ENCODE results near the gene RIT2.
"Not testable (repeated sequence)": the region's sequence is repeated elsewhere in the genome, so short reads cannot be mapped to it uniquely, and the experiment has no call there.

The RIT2 gene

DNA sequence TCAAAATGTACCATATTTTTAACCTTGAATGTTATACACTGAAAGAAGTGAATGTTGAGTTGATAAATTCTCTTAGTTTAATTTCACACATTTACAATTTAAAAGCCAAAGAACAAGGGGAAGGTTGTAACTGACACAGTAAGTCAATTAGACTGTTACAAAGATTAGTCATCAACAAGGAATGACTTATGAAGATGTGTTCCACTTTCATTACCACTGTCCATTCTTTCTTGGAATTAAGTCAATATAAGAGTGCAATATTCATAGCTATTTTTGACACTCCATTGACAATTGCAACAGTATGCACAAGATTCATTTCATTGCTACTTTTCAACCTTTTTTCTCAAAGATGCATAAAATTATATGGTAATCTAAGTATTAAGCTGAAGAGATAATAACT, 291.3 kb downstream of the RIT2 start:
- DNase-seq, result no peak

DNA sequence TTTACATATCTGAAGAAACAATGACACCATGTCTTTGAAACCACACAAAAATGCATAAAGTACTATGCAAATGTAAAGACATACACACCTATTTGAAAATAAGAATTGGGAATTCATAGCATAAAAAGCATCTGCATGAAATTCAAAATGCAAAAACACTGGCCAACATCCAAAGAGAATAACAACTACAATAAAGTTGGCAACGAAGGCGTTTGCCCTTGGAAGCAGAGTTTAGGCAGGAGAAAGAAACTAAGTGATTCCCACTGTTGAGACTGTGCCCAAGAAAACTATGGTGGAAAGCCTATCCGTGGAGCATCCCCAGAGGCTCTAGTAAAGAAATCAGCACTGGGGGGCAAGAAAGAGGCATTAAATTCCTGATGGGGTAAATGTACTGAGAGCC, 292.8 kb downstream of the RIT2 start:
- DNase-seq, result no peak

DNA sequence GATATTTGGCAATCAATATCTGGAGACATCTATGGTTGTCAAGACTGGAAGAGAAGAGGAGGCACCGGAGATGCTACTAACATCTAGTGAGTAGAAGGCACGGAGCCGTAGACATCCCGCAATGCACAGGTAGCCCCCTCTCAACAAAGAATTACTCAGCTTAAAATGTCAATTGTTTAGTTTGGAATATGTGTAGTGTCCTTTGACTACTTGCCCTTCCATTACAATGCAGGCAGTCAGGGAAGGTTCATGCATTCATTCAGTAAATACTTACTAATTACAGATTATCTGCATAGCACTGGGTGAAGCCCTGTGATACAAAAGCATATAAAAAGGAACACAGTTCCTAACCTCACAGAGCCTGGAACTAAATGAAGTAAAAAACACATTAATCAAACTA, 294.0 kb downstream of the RIT2 start:
- DNase-seq, result no peak

DNA sequence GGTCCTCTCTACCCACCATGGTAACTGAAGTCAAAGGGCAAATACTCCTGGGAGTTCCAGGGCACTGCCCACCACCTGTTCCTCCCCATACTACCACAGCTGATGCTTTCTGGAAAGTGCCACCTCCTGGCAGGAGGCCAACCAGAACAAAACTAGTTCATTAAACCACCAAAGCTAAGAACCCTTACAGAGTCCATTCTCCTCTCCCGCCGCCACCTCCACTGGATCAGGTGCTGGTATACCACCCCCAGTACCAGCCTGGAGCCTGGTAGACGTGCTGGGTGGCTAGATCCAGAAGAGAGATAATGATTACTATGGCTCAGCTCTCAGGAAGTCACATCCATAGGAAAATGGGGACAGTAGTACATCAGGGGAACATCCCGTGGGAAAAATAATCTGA, 300.9 kb downstream of the RIT2 start:
- DNase-seq, result no peak

DNA sequence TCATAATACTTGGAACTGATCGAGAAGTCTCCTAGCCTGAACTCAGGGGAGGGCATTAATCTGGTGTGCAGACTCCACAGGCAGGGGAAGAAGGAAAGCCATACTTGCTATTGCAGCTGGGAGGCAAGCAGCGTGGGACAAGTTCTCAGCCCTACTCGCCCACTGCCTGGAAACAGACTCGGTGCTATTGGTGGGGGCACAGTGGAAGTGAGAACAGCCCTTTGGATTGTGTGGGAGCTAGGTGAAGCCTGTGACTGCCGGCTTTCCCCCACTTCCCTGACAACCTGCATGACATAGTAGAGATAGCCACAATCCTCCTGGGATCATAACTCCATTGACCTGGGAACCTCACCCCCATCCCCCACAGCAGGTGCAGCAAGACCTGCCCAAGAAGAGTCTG, 301.3 kb downstream of the RIT2 start:
- DNase-seq, result no peak

- DNase-seq, result no peak
These were observed 301.9 kb downstream of the RIT2 start for GRCh38 chr18:42813570-42813969.

- no peak for DNase-seq
These were observed 307.6 kb downstream of the RIT2 start for GRCh38 chr18:42807887-42808286.

- DNase-seq, result no peak
These were observed 313.8 kb downstream of the RIT2 start for GRCh38 chr18:42801706-42802105.

DNA sequence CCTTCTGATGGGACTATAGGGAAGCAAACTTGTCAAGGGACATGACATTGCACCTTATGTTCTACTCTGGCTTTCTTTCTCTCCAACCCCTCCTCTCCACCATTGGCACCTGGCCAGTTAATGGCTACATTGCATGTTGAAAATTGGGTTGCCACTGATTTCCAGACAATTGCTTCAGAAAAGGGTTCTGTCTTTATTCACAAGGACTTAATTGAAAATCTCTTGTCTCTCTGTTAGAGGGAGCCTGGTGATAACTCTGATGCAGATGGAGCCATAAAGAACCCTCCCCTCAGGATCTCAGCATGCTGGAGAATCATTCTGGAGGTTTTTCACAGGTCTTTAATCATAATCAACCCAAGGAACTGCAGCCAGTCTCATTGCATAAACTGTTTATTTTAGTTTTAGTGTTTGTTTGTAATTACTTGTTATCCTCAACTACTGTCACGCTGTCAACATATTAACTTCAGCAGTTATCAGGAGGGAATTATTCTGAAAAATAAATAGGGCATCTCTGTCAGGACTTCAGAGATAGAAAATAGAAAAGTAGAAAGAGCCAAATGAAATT, 316.8 kb downstream of the RIT2 start:
- no peak for DNase-seq

- DNase-seq, result not testable (repeated sequence)
These were observed 320.2 kb downstream of the RIT2 start for GRCh38 chr18:42795213-42795789.

- no peak for DNase-seq
These were observed 322.8 kb downstream of the RIT2 start for GRCh38 chr18:42792731-42793130.

DNA sequence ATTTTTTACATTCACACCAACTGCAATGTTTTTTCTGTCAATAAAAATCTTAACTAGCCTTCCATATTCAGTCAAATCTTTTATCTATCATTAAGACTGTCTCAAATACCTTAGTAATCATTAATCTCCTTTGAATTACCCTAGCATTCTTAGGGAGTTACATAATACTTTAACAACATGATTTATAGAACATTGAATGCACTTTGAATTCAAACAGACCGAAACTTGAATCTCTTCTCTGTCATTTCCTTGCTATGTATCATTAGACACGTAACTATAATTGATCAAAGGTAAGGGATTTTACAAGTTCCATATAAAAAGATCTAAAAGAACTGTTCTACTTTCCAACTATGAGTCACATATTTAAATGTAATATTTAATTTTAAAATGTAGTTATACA, 330.9 kb downstream of the RIT2 start:
- no peak for DNase-seq

GRCh38 chr18:42782929-42783328, 332.6 kb downstream of the RIT2 start:
- no peak for DNase-seq

DNA sequence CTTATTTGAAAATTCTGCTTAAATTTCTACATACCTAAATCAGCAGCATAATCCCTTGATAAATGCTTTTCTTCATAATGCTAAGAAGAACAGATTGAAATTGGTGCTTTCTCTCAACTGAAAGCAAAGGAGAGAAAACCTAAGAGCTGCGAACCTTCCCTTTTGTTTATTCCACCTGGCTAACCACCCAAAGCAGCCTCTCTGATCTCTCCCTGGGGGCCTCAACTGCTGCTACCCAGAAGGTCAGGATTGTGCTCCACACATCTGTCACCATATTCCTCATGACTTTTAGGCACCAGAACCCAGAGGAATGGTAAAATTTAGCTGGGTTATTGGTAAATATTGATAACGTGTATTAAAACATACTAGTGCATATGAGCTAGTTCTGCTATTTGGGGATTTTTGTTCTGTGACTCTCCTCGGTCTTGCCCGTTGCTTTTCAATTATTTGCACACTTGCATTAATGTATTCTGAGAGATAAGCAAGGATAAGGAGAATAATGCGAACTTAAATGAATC, 334.1 kb downstream of the RIT2 start:
- no peak for DNase-seq

- no peak for DNase-seq
These were observed 335.3 kb downstream of the RIT2 start for GRCh38 chr18:42780171-42780570.

DNA sequence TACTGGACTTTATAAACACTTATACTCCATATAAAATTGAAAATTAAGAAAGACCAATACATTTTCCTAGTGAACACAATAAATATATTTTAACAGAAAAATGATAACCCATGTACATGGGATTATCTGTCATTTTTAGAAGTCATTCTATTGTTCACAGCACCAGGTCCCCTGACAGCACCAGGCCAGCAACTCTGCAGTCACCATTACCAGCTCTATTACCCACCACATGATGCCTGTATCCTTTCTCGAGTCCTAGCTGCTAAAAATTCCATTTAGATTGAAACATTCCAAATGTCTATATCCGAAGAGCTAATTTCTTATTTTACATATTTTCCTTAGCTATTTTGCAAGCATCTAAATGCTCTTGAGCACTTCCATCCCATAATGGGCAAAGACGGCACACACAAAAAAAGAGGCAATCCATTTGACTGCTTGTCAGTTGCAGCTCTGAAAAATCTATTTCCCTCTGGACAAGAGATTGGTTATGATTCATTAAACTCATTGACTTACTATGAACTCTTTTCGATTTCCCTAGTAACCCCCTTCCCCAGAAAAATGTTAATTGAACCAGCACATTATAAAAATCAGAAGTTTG, 336.9 kb downstream of the RIT2 start:
- no peak for DNase-seq

- no peak for DNase-seq
These were observed 337.5 kb downstream of the RIT2 start for GRCh38 chr18:42778024-42778423.

DNA sequence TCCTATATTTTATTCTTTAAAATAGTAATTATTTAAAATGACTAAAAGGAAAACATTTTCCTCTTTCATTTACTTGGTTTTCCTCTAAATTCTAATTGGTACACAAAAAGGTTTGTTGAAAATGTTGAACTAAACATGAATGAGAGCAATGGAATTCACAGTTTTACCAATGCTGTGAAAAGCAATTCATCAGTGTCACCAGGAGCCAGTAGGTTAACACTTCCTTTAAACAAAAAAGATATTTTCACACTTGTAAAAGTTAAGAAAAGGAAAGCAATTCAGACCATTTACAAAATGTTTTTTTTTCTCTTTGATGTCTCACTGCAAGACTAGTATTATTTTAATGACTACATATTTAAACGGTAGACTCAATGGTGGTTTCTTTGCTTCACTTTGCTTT, 341.6 kb downstream of the RIT2 start:
- DNase-seq, result peak; percentile 1

DNA sequence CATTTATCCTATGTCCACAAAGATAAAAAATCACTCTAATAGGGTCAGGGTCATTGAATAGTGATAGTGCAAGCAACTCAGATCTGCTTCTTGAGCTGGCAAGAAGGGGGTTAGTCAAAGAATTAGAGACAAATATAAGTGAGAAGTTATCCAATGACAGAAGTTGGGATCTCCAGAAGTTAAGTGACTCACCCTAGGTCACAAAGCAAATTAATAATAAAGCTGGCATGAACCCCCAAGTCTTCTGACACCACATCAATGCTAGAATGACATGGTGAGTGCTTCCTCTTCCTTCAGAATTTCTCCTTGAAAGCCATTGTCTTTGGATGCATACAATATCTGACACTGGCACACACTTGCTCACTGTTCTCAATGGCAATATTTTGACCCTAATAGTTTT, 343.5 kb downstream of the RIT2 start:
- no peak for DNase-seq

GRCh38 chr18:42765302-42765701, 350.2 kb downstream of the RIT2 start:
- peak; percentile 2 for DNase-seq

- no peak for DNase-seq
These were observed 355.2 kb downstream of the RIT2 start for GRCh38 chr18:42760290-42760689.

- no peak for DNase-seq
These were observed 356.6 kb downstream of the RIT2 start for GRCh38 chr18:42758852-42759251.

GRCh38 chr18:42756214-42756613, 359.3 kb downstream of the RIT2 start:
- DNase-seq, result no peak

DNA sequence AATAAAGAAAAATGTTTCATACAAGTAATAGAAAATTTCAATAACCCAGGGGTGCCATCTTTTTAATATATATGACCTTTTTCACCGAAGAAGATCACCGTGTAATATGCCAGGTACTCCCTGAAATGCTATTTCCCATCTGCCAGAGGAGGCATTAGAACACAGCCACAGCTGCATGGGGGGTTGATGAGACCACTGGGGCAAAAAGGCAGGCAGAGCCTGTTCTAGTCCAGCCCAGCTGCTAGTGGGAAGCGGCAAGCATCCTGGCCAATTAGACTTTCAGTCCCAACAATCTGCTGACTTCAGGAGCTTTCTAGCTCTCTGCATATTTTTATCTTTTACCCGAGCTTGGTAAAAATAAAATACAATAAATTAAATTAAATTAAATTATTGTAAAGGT, 362.6 kb downstream of the RIT2 start:
- DNase-seq, result no peak

GRCh38 chr18:42746794-42747193, 368.7 kb downstream of the RIT2 start:
- DNase-seq, result no peak
